Fibroblast of mammary gland (primary cell): ENCODE data around the gene SHPK.
"Not testable (repeated sequence)": the region's sequence is repeated elsewhere in the genome, so short reads cannot be mapped to it uniquely, and the experiment has no call there.

Experiments used
- DNase-seq: peaks from one replicate; pipeline ENCODE4 v3.0.0-alpha.2; 2010; ENCODE audit warnings: low read depth
- H3K4me3 ChIP-seq: 2 replicates; pipeline ENCODE4 v1.5.1; 2011; ENCODE audit warnings: low read depth, mild to moderate bottlenecking, low read length, moderate library complexity; ENCODE audit not compliant: control insufficient read depth
- CTCF ChIP-seq: conservative IDR thresholded peaks from 2 replicates; pipeline ENCODE4 v1.5.1; 2011; ENCODE audit warnings: low read depth, low read length, inconsistent platforms; ENCODE audit not compliant: control insufficient read depth, insufficient read depth

The SHPK gene

GRCh38 chr17:3592216-3592860 is 43.7 kb downstream of the SHPK start:
- H3K4me3 ChIP-seq = no peak overlapping the region
- no peak for DNase-seq
- no peak for TF ChIP-seq CTCF

GRCh38 chr17:3590768-3591167 is 45.3 kb downstream of the SHPK start:
- TF ChIP-seq CTCF = no peak
- no peak overlapping the region for H3K4me3 ChIP-seq
- DNase-seq = no peak

- DNase-seq = no peak
- TF ChIP-seq CTCF = no peak
- H3K4me3 ChIP-seq = no peak overlapping the region
These were observed 45.8 kb downstream of the SHPK start for GRCh38 chr17:3590231-3590630.

GRCh38 chr17:3589784-3590183 is 46.3 kb downstream of the SHPK start:
- DNase-seq = no peak
- H3K4me3 ChIP-seq = no peak overlapping the region
- no peak for TF ChIP-seq CTCF

GRCh38 chr17:3585826-3586225 is 50.2 kb downstream of the SHPK start:
- DNase-seq = no peak
- H3K4me3 ChIP-seq = no peak overlapping the region
- no peak for TF ChIP-seq CTCF

GRCh38 chr17:3583456-3583855 is 52.6 kb downstream of the SHPK start:
- TF ChIP-seq CTCF = no peak
- no peak overlapping the region for H3K4me3 ChIP-seq
- no peak for DNase-seq

GRCh38 chr17:3582915-3583314 is 53.1 kb downstream of the SHPK start:
- H3K4me3 ChIP-seq = no peak overlapping the region
- DNase-seq = no peak
- TF ChIP-seq CTCF = no peak

GRCh38 chr17:3578667-3579066 is 57.4 kb downstream of the SHPK start:
- DNase-seq, H3K4me3 ChIP-seq: not testable (repeated sequence)
